ENCODE data around the gene SULT4A1.

SULT4A1 gene

GRCh38 chr22:43796567-43796966 is 65.7 kb downstream of the SULT4A1 start:
- DNase-seq = no peak

GRCh38 chr22:43795320-43795719 is 67.0 kb downstream of the SULT4A1 start:
- no peak for DNase-seq

GRCh38 chr22:43792905-43793304 is 69.4 kb downstream of the SULT4A1 start:
- no peak for DNase-seq

DNA sequence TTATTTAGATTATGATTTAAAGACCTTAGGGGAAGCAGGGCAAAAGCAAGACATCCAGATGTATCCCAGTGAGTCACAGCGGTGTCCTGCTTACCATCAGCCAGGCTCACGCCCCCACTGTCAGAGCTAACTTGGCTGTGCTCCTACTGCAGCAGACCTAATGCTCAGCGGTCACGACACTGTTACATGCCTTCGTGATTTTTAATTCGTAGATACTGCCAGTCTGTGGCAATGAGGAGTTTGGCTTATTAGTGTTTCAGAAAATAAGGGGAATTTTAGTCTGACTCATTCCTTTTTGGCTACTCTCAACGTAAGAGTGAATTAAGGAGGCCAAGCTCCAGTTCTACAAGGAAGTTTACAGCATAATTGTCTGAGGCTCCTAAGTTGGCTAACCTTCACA is 72.9 kb downstream of the SULT4A1 start:
- DNase-seq = no peak

- no peak for DNase-seq
Observed at GRCh38 chr22:43783777-43784176, 78.5 kb downstream of the SULT4A1 start.

DNA sequence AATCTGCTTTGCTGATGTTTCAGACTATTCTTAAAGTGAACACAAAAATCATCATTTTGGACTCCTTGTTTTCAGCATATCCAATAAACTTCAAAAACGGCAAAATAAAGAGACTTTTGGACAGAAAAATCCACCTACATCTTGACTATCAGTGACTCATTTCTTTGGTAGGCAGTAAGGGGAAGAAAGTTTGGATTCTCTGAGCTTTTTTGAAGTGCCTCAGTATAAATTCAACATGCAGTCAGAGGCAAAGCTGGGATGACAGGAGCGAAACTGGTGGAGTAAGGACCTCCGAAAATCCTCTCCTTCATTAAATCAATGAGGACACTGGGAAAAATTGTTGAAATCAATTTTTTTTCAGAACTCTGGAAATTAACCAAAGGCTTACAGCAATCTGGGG is 79.9 kb downstream of the SULT4A1 start:
- DNase-seq = no peak

GRCh38 chr22:43777286-43777685 is 85.0 kb downstream of the SULT4A1 start:
- DNase-seq = no peak

- DNase-seq = no peak
Observed at GRCh38 chr22:43776081-43776670, 86.1 kb downstream of the SULT4A1 start.

All from stimulated activated CD4-positive, alpha-beta T cell treated with anti-CD3 and anti-CD28 coated beads, Interleukin-1b, Interleukin-23, amount 100 ng/mL, for 48 hours (primary cell).